ENCODE measurements around the gene SHROOM3. TPM values are rescaled to one million over a fixed set of nuclear protein-coding genes. Genes with fewer than 3 reads are reported as not detected.

Gene SHROOM3
- total RNA-seq, 1 experiment from 2014 or later = 27.6 TPM

GRCh38 chr4:76704133-76704881, 269.3 kb downstream of the SHROOM3 start:
- Histone ChIP-seq H3T11ph (ENCODE audit: low read length) (no peak overlapping the region), H3K79me2 (ENCODE audit: insufficient read depth, low read length) (peaks cover 16% of the 10 kb centered on the region; the same call in 1 of the 2 replicates), H3K23me2 (ENCODE audit: insufficient read length, low read depth, low read length, poor library complexity, severe bottlenecking) (no peaks in the 10 kb centered on the region), H3K56ac (ENCODE audit: insufficient read length, low read depth, low read length) (no peak overlapping the region), H2BK12ac (ENCODE audit: insufficient read length, low read depth, low read length) (no peak overlapping the region), H3K79me1 (ENCODE audit: insufficient read depth, low read depth, low read length, poor library complexity, severe bottlenecking) (peaks cover 9% of the 10 kb centered on the region), H4K91ac (ENCODE audit: insufficient read length, low read depth, low read length) (no peak overlapping the region), H2AFZ (ENCODE audit: low read length) (no peak overlapping the region), H4K8ac (replicated peaks; ENCODE audit: insufficient read length, low read depth, low read length) (no peak overlapping the region), H3K9ac (ENCODE audit: extremely low read depth, insufficient read length, low read length) (no peak overlapping the region), H3K4me2 (ENCODE audit: insufficient read depth, insufficient read length, low read length) (peak overlapping the region; percentile 3), H3K14ac (ENCODE audit: insufficient read depth, low read length) (no peak overlapping the region), H3K27me3 (ENCODE audit: insufficient read depth, low read length) (no peaks in the 10 kb centered on the region), H3K27ac (ENCODE audit: insufficient read length, low read depth, low read length) (peak overlapping the region; percentile 42), H3K23ac (ENCODE audit: insufficient read length, low read depth, low read length) (no peak overlapping the region), H4K20me1 (ENCODE audit: control insufficient read depth, insufficient read depth, insufficient read length) (no peaks in the 10 kb centered on the region), H3K4ac (ENCODE audit: low read depth, low read length) (no peak overlapping the region), H4K5ac (ENCODE audit: insufficient read length, low read depth, low read length) (no peak overlapping the region), H2BK20ac (ENCODE audit: low read depth, low read length, poor library complexity, severe bottlenecking) (no peak overlapping the region), H2BK5ac (ENCODE audit: insufficient read length, low read length) (no peak overlapping the region), H3K18ac (ENCODE audit: insufficient read length, low read depth, low read length) (no peak overlapping the region), H3K4me1 (ENCODE audit: insufficient read depth, low read length) (peaks cover 21% of the 10 kb centered on the region), H2BK120ac (ENCODE audit: low read depth, low read length, poor library complexity, severe bottlenecking) (no peak overlapping the region), H2AK5ac (ENCODE audit: insufficient read length, low read length) (no peak overlapping the region), H3K9me3 (ENCODE audit: control insufficient read depth, low read depth, low read length) (no peaks in the 10 kb centered on the region), H2BK15ac (ENCODE audit: low read depth, low read length) (no peak overlapping the region)
- Mint-ChIP-seq H3K27me3 (ENCODE audit: low read depth) (no peaks in the 10 kb centered on the region), H3K9me3 (no peaks in the 10 kb centered on the region), H3K27ac (peak overlapping the region; percentile 29 to 89 (median 76); a peak in 6 of 7 replicates), H3K4me3 (peak overlapping the region in 1 of 2 experiments; percentile 2; a peak in 2 of 5 replicates), H3K4me1 (peaks cover 62 to 71% of the 10 kb centered on the region in 2 experiments), H3K36me3 (ENCODE audit: insufficient read depth in 1 of 3, low read depth in 3 of 3) (peaks cover 2 to 5% (median 4%) of the 10 kb centered on the region in 3 experiments; a peak in 4 of 7 replicates)
- WGBS (ENCODE audit: extremely low coverage, insufficient read length, low lambda C conversion rate) = no CpG with 5 or more reads among the region's 3 CpGs
- no peak for TF ChIP-seq CTCF (conservative IDR thresholded peaks at IDR 0.05)
- no peak for DNase-seq
